Glutamatergic neuron (in vitro differentiated cells): ENCODE results near the gene EDN3. TPM values are rescaled to one million over a fixed set of nuclear protein-coding genes. Genes with fewer than 3 reads are reported as not detected.
A peak's percentile ranks its signal among the peaks of the same experiment; 100 is the strongest.

Experiments
- DNase-seq: peaks from one replicate; pipeline ENCODE4 v3.0.0; 2022
- H3K27ac Mint-ChIP-seq: one replicate; pipeline ENCODE4 v1.8.0; 2020; ENCODE audit warnings: mild to moderate bottlenecking, mixed read lengths, inconsistent platforms; ENCODE audit not compliant: unreplicated experiment
- H3K27me3 Mint-ChIP-seq: one replicate; pipeline ENCODE4 v1.8.0; 2020; ENCODE audit warnings: mild to moderate bottlenecking, moderate library complexity, mixed read lengths, inconsistent platforms; ENCODE audit not compliant: unreplicated experiment
- H3K36me3 Mint-ChIP-seq: one replicate; pipeline ENCODE4 v1.8.0; 2020; ENCODE audit warnings: mild to moderate bottlenecking, mixed read lengths, inconsistent platforms; ENCODE audit not compliant: unreplicated experiment
- H3K4me1 Mint-ChIP-seq: one replicate; pipeline ENCODE4 v1.8.0; 2020; ENCODE audit warnings: mild to moderate bottlenecking, low read depth, mixed read lengths, inconsistent platforms; ENCODE audit not compliant: unreplicated experiment
- H3K4me3 Mint-ChIP-seq: one replicate; pipeline ENCODE4 v1.8.0; 2020; ENCODE audit warnings: mild to moderate bottlenecking, mixed read lengths, inconsistent platforms; ENCODE audit not compliant: unreplicated experiment
- H3K9me3 Mint-ChIP-seq: one replicate; pipeline ENCODE4 v1.8.0; 2020; ENCODE audit warnings: mild to moderate bottlenecking, moderate library complexity, mixed read lengths, inconsistent platforms; ENCODE audit not compliant: unreplicated experiment
- total RNA-seq: library from RNA; stranded (reverse); fragmentation: NEBNext Ultra II Directional; extraction: Animal tissue kit (Norgen Biotek cat#: 25700); gene quantifications from one replicate; pipeline ENCODE4 v1.2.1, GENCODE V29; 2021; ENCODE audit not compliant: unreplicated experiment
- TF ChIP-seq, protein P1 (sequence below): fragments of 200-600 bp; sonication (generic); IDR thresholded peaks from one replicate; pipeline ENCODE4 v1.5.0; 2021; ENCODE audit not compliant: partially characterized antibody, unreplicated experiment

Gene EDN3
- total RNA-seq, 1 donor from 2014 or later: not detected

- H3K4me3 Mint-ChIP-seq: no peak overlapping the region
- peaks cover 5% of the 10 kb centered on the region for H3K27me3 Mint-ChIP-seq
Measured at GRCh38 chr20:59305908-59306655, 5.7 kb downstream of the EDN3 start.

DNA sequence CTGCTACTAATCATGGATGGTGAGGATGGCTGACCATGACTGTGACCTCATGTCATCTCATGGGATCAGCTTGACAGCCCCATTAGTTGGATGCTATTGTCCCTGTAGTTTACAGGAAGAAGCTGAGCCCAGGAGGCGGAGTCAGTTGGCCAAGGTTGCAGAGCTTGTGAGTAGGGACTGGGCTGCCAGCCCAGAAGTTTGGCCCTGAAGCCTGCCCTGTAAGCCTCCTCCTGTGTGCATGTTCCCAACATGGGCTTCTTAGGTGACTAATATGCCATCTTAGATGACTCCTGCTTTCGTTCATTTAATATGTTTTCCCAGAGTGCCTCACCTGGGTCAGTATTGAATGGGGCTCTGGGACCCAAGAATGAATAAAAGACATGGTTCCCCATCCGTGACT, 6.9 kb downstream of the EDN3 start:
- Mint-ChIP-seq H3K27ac (no peak overlapping the region), H3K4me3 (no peak overlapping the region), H3K4me1 (peaks cover 4% of the 10 kb centered on the region), H3K27me3 (peaks cover 3% of the 10 kb centered on the region), H3K9me3 (no peaks in the 10 kb centered on the region), H3K36me3 (no peaks in the 10 kb centered on the region)
- TF ChIP-seq, protein P1, sequence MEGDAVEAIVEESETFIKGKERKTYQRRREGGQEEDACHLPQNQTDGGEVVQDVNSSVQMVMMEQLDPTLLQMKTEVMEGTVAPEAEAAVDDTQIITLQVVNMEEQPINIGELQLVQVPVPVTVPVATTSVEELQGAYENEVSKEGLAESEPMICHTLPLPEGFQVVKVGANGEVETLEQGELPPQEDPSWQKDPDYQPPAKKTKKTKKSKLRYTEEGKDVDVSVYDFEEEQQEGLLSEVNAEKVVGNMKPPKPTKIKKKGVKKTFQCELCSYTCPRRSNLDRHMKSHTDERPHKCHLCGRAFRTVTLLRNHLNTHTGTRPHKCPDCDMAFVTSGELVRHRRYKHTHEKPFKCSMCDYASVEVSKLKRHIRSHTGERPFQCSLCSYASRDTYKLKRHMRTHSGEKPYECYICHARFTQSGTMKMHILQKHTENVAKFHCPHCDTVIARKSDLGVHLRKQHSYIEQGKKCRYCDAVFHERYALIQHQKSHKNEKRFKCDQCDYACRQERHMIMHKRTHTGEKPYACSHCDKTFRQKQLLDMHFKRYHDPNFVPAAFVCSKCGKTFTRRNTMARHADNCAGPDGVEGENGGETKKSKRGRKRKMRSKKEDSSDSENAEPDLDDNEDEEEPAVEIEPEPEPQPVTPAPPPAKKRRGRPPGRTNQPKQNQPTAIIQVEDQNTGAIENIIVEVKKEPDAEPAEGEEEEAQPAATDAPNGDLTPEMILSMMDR: no peak
- no peak for DNase-seq

More at GRCh38 chr20:59305908-59306655, 5.7 kb downstream of the EDN3 start:
- Mint-ChIP-seq H3K27ac (no peak overlapping the region), H3K9me3 (no peaks in the 10 kb centered on the region), H3K36me3 (no peaks in the 10 kb centered on the region), H3K4me1 (peaks cover 5% of the 10 kb centered on the region)
- no peak for DNase-seq
- TF ChIP-seq, protein P1: no peak

- TF ChIP-seq, protein P1: no peak
- H3K4me3 Mint-ChIP-seq: no peak overlapping the region
- H3K9me3 Mint-ChIP-seq: no peaks in the 10 kb centered on the region
- H3K27me3 Mint-ChIP-seq: peaks cover 2% of the 10 kb centered on the region
- H3K36me3 Mint-ChIP-seq: no peaks in the 10 kb centered on the region
- peaks cover 4% of the 10 kb centered on the region for H3K4me1 Mint-ChIP-seq
- no peak for DNase-seq
- no peak overlapping the region for H3K27ac Mint-ChIP-seq
Measured at GRCh38 chr20:59308493-59309201, 8.2 kb downstream of the EDN3 start.

DNA sequence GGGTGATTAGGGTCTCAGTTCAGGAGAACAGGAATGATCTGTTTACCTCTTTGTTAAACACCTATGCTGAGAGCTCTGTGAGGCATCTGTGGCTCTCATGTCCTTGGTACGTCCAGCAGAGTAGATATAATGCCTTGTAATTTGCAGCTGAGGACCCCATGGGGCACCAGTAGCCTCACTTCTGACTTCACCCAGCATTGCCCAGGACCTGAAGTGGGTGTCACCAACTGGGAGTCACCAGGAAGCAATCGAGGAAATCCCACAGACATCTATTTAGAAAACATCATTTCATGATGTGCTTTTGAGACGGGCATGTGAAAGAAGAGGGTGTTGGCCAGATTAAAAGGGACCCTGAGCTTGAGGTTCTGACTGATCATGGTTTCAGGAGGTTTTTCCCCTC, 8.8 kb downstream of the EDN3 start:
- Mint-ChIP-seq H3K9me3 (peaks cover under 1% of the 10 kb centered on the region), H3K27me3 (peaks cover 3% of the 10 kb centered on the region), H3K4me3 (no peak overlapping the region), H3K27ac (no peak overlapping the region), H3K36me3 (no peaks in the 10 kb centered on the region), H3K4me1 (peaks cover 5% of the 10 kb centered on the region)
- TF ChIP-seq, protein P1: no peak
- no peak for DNase-seq

DNA sequence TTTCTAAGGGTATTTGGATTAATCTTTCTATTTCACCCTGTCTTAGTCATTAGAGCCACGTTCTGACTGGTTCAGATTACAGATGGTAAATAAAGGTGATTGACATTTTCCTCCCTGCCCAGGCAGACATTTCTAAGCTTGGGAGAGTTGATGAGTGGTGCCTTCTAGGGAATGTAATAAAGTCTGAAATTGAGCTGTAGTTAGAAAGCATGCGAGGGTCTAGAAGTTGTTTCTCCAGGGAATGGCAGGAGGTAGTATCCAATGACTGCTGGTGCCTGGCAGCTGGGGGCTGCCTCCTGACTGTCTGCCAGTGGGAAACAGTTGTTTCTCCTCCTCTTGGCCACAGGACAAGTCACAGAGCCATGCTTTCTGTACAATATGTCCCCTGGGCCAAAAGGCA, 14.6 kb downstream of the EDN3 start:
- Mint-ChIP-seq H3K9me3 (peaks cover 8% of the 10 kb centered on the region), H3K4me3 (no peak overlapping the region), H3K27me3 (peaks cover 5% of the 10 kb centered on the region), H3K4me1 (peaks cover 20% of the 10 kb centered on the region), H3K27ac (peak overlapping the region; percentile 57), H3K36me3 (no peaks in the 10 kb centered on the region)
- DNase-seq: no peak
- TF ChIP-seq, protein P1: no peak
